Measurements from ENCODE around the gene POLG2. TPM values are rescaled to one million over a fixed set of nuclear protein-coding genes. Genes with fewer than 3 reads are reported as not detected.
A peak's percentile ranks its signal among the peaks of the same experiment; 100 is the strongest.

Gene POLG2
- total RNA-seq, 1 donor from 2014 or later: 13.0 TPM

DNA sequence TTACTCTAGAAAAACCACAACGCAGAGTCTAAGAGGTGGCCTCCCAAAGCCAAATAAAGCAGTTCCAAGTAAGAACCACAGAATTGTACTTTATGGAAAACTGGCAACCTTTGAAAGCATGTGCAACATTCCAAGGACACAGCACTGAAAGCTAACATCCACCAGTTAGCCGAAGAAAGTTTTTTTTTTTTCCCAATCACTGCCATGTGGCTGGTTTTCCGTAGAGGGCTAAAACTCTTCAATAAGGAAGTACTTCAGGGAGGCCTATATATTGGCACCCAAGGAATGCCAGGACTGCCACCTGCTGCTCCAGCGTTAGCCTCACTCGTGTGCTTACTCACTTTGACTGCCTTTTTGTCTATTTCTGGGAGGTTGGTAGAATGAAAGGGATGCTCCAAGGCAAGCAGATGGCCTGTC lies 35.1 kb upstream of the POLG2 start:
- peaks cover 65 to 91% (median 83%) of the 10 kb centered on the region in 3 donors for H3K36me3 ChIP-seq (ENCODE audit: control insufficient read depth in 3 of 3, insufficient read depth in 3 of 3, low read length in 3 of 3)
- H3K27ac ChIP-seq (ENCODE audit: low read depth, low read length): no peak overlapping the region
- H3K27me3 ChIP-seq (ENCODE audit: control insufficient read depth in 3 of 3, insufficient read depth in 3 of 3, low read length in 3 of 3): no peaks in the 10 kb centered on the region
- no peak overlapping the region for H3K4me3 ChIP-seq (ENCODE audit: low read length in 3 of 3)
- no peaks in the 10 kb centered on the region for H3K4me1 ChIP-seq (ENCODE audit: control insufficient read depth in 3 of 3, insufficient read depth in 3 of 3, low read length in 3 of 3)
- no peaks in the 10 kb centered on the region for H3K9me3 ChIP-seq (ENCODE audit: control insufficient read depth in 3 of 3, low read length in 3 of 3)
- H3K9ac ChIP-seq (ENCODE audit: low read depth in 1 of 3, low read length in 3 of 3): no peak overlapping the region

DNA sequence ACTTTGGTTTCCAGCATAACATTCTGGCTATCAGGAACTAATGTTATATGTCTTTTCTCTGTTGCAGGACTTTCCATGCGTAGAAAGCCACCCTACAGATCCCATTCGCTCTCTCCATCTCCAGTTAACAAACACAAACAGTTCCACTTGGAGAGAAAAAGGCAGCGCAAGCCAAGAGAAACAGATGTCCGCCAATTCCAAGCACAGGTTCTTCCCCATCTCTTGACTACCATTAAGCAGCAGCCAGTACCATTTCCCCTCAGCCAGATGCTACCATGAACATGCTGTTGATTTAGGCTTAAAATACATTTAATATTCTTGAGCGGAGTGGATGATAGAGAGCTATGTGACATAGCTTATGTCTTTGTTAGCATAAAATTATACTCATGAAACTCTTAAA lies 32.4 kb upstream of the POLG2 start:
- Histone ChIP-seq H3K36me3 (ENCODE audit: control insufficient read depth in 3 of 3, insufficient read depth in 3 of 3, low read length in 3 of 3) (peaks cover 58 to 82% (median 80%) of the 10 kb centered on the region in 3 donors), H3K9me3 (ENCODE audit: control insufficient read depth in 3 of 3, low read length in 3 of 3) (no peaks in the 10 kb centered on the region), H3K27ac (ENCODE audit: low read depth, low read length) (no peak overlapping the region), H3K4me3 (ENCODE audit: low read length in 3 of 3) (no peak overlapping the region), H3K9ac (ENCODE audit: low read depth in 1 of 3, low read length in 3 of 3) (no peak overlapping the region), H3K4me1 (ENCODE audit: control insufficient read depth in 3 of 3, insufficient read depth in 3 of 3, low read length in 3 of 3) (no peaks in the 10 kb centered on the region), H3K27me3 (ENCODE audit: control insufficient read depth in 3 of 3, insufficient read depth in 3 of 3, low read length in 3 of 3) (no peaks in the 10 kb centered on the region)

- H3K36me3 ChIP-seq (ENCODE audit: control insufficient read depth in 3 of 3, insufficient read depth in 3 of 3, low read length in 3 of 3): peaks cover 51 to 77% (median 75%) of the 10 kb centered on the region in 3 donors
- no peaks in the 10 kb centered on the region for H3K4me1 ChIP-seq (ENCODE audit: control insufficient read depth in 3 of 3, insufficient read depth in 3 of 3, low read length in 3 of 3)
- no peak overlapping the region for H3K4me3 ChIP-seq (ENCODE audit: low read length in 3 of 3)
- no peaks in the 10 kb centered on the region for H3K9me3 ChIP-seq (ENCODE audit: control insufficient read depth in 3 of 3, low read length in 3 of 3)
- no peak overlapping the region for H3K9ac ChIP-seq (ENCODE audit: low read depth in 1 of 3, low read length in 3 of 3)
- H3K27ac ChIP-seq (ENCODE audit: low read depth, low read length): no peak overlapping the region
- no peaks in the 10 kb centered on the region for H3K27me3 ChIP-seq (ENCODE audit: control insufficient read depth in 3 of 3, insufficient read depth in 3 of 3, low read length in 3 of 3)
Observed at GRCh38 chr17:64527914-64528313, 31.1 kb upstream of the POLG2 start.

GRCh38 chr17:64520359-64520758 lies 23.5 kb upstream of the POLG2 start:
- Histone ChIP-seq H3K27ac (ENCODE audit: low read depth, low read length) (no peak overlapping the region), H3K4me1 (ENCODE audit: control insufficient read depth in 3 of 3, insufficient read depth in 3 of 3, low read length in 3 of 3) (no peaks in the 10 kb centered on the region), H3K9ac (ENCODE audit: low read depth in 1 of 3, low read length in 3 of 3) (no peak overlapping the region), H3K27me3 (ENCODE audit: control insufficient read depth in 3 of 3, insufficient read depth in 3 of 3, low read length in 3 of 3) (no peaks in the 10 kb centered on the region), H3K4me3 (ENCODE audit: low read length in 3 of 3) (no peak overlapping the region), H3K36me3 (ENCODE audit: control insufficient read depth in 3 of 3, insufficient read depth in 3 of 3, low read length in 3 of 3) (peaks cover 24 to 55% (median 54%) of the 10 kb centered on the region in 3 donors), H3K9me3 (ENCODE audit: control insufficient read depth in 3 of 3, low read length in 3 of 3) (no peaks in the 10 kb centered on the region)

DNA sequence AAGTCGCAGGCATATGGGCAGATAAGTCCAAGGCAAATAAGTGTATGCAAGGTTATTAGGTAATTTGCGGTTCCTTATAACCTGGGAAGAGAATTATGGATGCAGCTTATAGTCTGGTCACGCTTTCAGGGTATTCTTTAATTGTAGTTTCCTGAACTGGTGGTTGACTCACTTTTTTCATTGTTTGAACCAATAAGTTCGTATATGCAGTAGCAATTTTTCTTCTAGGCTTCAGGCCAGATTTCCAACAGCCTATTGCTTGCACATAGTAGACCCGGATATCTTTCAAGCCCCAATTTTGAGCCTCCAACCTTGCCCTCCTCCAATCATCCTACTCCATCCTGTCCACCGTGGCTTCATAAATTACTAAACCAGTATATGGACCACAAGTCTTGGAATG lies 22.7 kb upstream of the POLG2 start:
- H3K4me3 ChIP-seq (ENCODE audit: low read length in 3 of 3): no peak overlapping the region
- no peaks in the 10 kb centered on the region for H3K4me1 ChIP-seq (ENCODE audit: control insufficient read depth in 3 of 3, insufficient read depth in 3 of 3, low read length in 3 of 3)
- no peak overlapping the region for H3K27ac ChIP-seq (ENCODE audit: low read depth, low read length)
- H3K9me3 ChIP-seq (ENCODE audit: control insufficient read depth in 3 of 3, low read length in 3 of 3): no peaks in the 10 kb centered on the region
- H3K9ac ChIP-seq (ENCODE audit: low read depth in 1 of 3, low read length in 3 of 3): no peak overlapping the region
- peaks cover 22 to 60% (median 55%) of the 10 kb centered on the region in 3 donors for H3K36me3 ChIP-seq (ENCODE audit: control insufficient read depth in 3 of 3, insufficient read depth in 3 of 3, low read length in 3 of 3)
- H3K27me3 ChIP-seq (ENCODE audit: control insufficient read depth in 3 of 3, insufficient read depth in 3 of 3, low read length in 3 of 3): no peaks in the 10 kb centered on the region

- no peak overlapping the region for H3K27ac ChIP-seq (ENCODE audit: low read depth, low read length)
- H3K36me3 ChIP-seq (ENCODE audit: control insufficient read depth in 3 of 3, insufficient read depth in 3 of 3, low read length in 3 of 3): peaks cover 18 to 66% (median 60%) of the 10 kb centered on the region in 3 donors
- H3K9me3 ChIP-seq (ENCODE audit: control insufficient read depth in 3 of 3, low read length in 3 of 3): no peaks in the 10 kb centered on the region
- no peak overlapping the region for H3K4me3 ChIP-seq (ENCODE audit: low read length in 3 of 3)
- no peaks in the 10 kb centered on the region for H3K27me3 ChIP-seq (ENCODE audit: control insufficient read depth in 3 of 3, insufficient read depth in 3 of 3, low read length in 3 of 3)
- no peaks in the 10 kb centered on the region for H3K4me1 ChIP-seq (ENCODE audit: control insufficient read depth in 3 of 3, insufficient read depth in 3 of 3, low read length in 3 of 3)
- no peak overlapping the region for H3K9ac ChIP-seq (ENCODE audit: low read depth in 1 of 3, low read length in 3 of 3)
Observed at GRCh38 chr17:64515829-64516228, 19.0 kb upstream of the POLG2 start.

DNA sequence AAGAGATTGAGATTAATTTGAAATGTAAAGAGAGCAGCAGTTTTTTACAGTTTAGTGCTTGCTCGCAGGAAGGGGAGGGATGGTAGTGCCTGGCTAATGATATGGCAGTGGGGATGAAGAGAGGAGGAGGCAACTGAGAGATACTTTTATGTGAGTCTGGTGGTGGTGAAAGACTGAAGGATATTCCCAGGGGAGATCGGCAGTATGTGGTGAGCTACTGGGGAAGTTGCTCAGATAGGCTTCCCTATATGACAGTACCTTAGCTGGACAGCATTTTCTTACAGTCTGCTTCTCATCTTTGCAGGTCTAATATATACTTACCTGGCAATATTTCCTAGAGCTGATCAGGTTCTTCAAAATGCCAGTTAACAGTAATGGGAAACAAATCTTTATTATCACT lies 18.6 kb upstream of the POLG2 start:
- H3K9me3 ChIP-seq (ENCODE audit: control insufficient read depth in 3 of 3, low read length in 3 of 3): no peaks in the 10 kb centered on the region
- H3K27me3 ChIP-seq (ENCODE audit: control insufficient read depth in 3 of 3, insufficient read depth in 3 of 3, low read length in 3 of 3): no peaks in the 10 kb centered on the region
- H3K9ac ChIP-seq (ENCODE audit: low read depth in 1 of 3, low read length in 3 of 3): no peak overlapping the region
- no peak overlapping the region for H3K27ac ChIP-seq (ENCODE audit: low read depth, low read length)
- peaks cover 20 to 66% (median 63%) of the 10 kb centered on the region in 3 donors for H3K36me3 ChIP-seq (ENCODE audit: control insufficient read depth in 3 of 3, insufficient read depth in 3 of 3, low read length in 3 of 3)
- no peak overlapping the region for H3K4me3 ChIP-seq (ENCODE audit: low read length in 3 of 3)
- H3K4me1 ChIP-seq (ENCODE audit: control insufficient read depth in 3 of 3, insufficient read depth in 3 of 3, low read length in 3 of 3): no peaks in the 10 kb centered on the region

- Histone ChIP-seq H3K4me3 (ENCODE audit: low read length in 3 of 3) (peak overlapping the region in 1 of 3 donors; percentile 18), H3K4me1 (ENCODE audit: control insufficient read depth in 3 of 3, insufficient read depth in 3 of 3, low read length in 3 of 3) (peaks cover 20 to 27% (median 22%) of the 10 kb centered on the region in 3 donors), H3K27me3 (ENCODE audit: control insufficient read depth in 3 of 3, insufficient read depth in 3 of 3, low read length in 3 of 3) (no peaks in the 10 kb centered on the region), H3K9ac (ENCODE audit: low read depth in 1 of 3, low read length in 3 of 3) (peak overlapping the region in 1 of 3 donors; percentile 12), H3K9me3 (ENCODE audit: control insufficient read depth in 3 of 3, low read length in 3 of 3) (no peaks in the 10 kb centered on the region), H3K27ac (ENCODE audit: low read depth, low read length) (no peak overlapping the region), H3K36me3 (ENCODE audit: control insufficient read depth in 3 of 3, insufficient read depth in 3 of 3, low read length in 3 of 3) (peaks cover 16 to 34% (median 34%) of the 10 kb centered on the region in 3 donors)
Observed at GRCh38 chr17:64509179-64509578, 12.3 kb upstream of the POLG2 start.

DNA sequence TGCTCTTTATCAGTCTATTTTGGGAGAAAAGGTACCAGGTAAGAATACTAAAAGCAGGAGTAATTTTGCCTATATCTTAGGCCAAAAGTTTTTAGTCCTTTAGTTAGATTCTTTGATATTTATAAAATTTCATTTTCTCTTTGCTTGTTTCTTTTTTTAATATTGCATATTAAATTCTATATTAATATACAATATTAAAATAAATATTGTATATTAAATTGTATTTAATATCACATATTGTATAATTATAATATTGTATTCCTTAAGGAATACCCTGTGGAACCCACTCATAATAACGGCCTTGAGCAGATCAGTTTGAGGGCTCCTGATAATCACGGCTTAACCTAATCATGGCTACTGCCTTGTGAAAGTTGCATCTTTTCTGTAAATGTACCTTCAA lies 11.8 kb upstream of the POLG2 start:
- peaks cover 25 to 32% (median 26%) of the 10 kb centered on the region in 3 donors for H3K4me1 ChIP-seq (ENCODE audit: control insufficient read depth in 3 of 3, insufficient read depth in 3 of 3, low read length in 3 of 3)
- H3K27ac ChIP-seq (ENCODE audit: low read depth, low read length): no peak overlapping the region
- H3K9ac ChIP-seq (ENCODE audit: low read depth in 1 of 3, low read length in 3 of 3): peak overlapping the region in 1 of 3 donors; percentile 12
- peaks cover 21 to 39% (median 34%) of the 10 kb centered on the region in 3 donors for H3K36me3 ChIP-seq (ENCODE audit: control insufficient read depth in 3 of 3, insufficient read depth in 3 of 3, low read length in 3 of 3)
- H3K4me3 ChIP-seq (ENCODE audit: low read length in 3 of 3): peak overlapping the region in 1 of 3 donors; percentile 91
- H3K27me3 ChIP-seq (ENCODE audit: control insufficient read depth in 3 of 3, insufficient read depth in 3 of 3, low read length in 3 of 3): no peaks in the 10 kb centered on the region
- no peaks in the 10 kb centered on the region for H3K9me3 ChIP-seq (ENCODE audit: control insufficient read depth in 3 of 3, low read length in 3 of 3)

- H3K4me1 ChIP-seq (ENCODE audit: control insufficient read depth in 3 of 3, insufficient read depth in 3 of 3, low read length in 3 of 3): peaks cover 31 to 40% (median 38%) of the 10 kb centered on the region in 3 donors
- peaks cover 34 to 47% (median 37%) of the 10 kb centered on the region in 3 donors for H3K36me3 ChIP-seq (ENCODE audit: control insufficient read depth in 3 of 3, insufficient read depth in 3 of 3, low read length in 3 of 3)
- H3K4me3 ChIP-seq (ENCODE audit: low read length in 3 of 3): peak overlapping the region; percentile 91 to 98 (median 93)
- no peaks in the 10 kb centered on the region for H3K27me3 ChIP-seq (ENCODE audit: control insufficient read depth in 3 of 3, insufficient read depth in 3 of 3, low read length in 3 of 3)
- peak overlapping the region; percentile 100 for H3K27ac ChIP-seq (ENCODE audit: low read depth, low read length)
- H3K9me3 ChIP-seq (ENCODE audit: control insufficient read depth in 3 of 3, low read length in 3 of 3): no peaks in the 10 kb centered on the region
- peak overlapping the region; percentile 100 for H3K9ac ChIP-seq (ENCODE audit: low read depth in 1 of 3, low read length in 3 of 3)
Observed at GRCh38 chr17:64507413-64507782, 10.5 kb upstream of the POLG2 start.

Measured in skeletal muscle tissue (tissue), 4 donors.